Liver (tissue), 9 donors: ENCODE measurements around the gene SLC9A4. TPM values are rescaled to one million over a fixed set of nuclear protein-coding genes. Genes with fewer than 3 reads are reported as not detected.

Experiments used
- DNase-seq: peaks from one replicate; pipeline ENCODE4 v3.0.0-alpha.2; 2017; ENCODE audit warnings: low spot score
- H3K27ac ChIP-seq, 2 donors: one replicate each; pipeline ENCODE4 v1.7.0; 2013; ENCODE audit warnings: inconsistent platforms in 2 of 2, low read length in 2 of 2, control low read depth in 1 of 2, low read depth in 1 of 2, mild to moderate bottlenecking in 1 of 2
- H3K27me3 ChIP-seq, 4 donors: one replicate each; pipeline versions ENCODE4 v1.6.1 to v1.7.0; 2013; ENCODE audit warnings: low read length in 3 of 4, inconsistent platforms in 1 of 4, mild to moderate bottlenecking in 1 of 4, moderate library complexity in 1 of 4; ENCODE audit not compliant: control insufficient read depth in 4 of 4, insufficient read depth in 4 of 4
- H3K36me3 ChIP-seq, 4 donors: one replicate each; pipeline versions ENCODE4 v1.6.1 to v1.7.0; 2013; ENCODE audit warnings: low read length in 3 of 4, mild to moderate bottlenecking in 3 of 4, low read depth in 1 of 4, moderate library complexity in 1 of 4; ENCODE audit not compliant: control insufficient read depth in 4 of 4, insufficient read depth in 3 of 4
- H3K4me1 ChIP-seq, 4 donors: one replicate each; pipeline versions ENCODE4 v1.6.1 to v1.7.0; 2013; ENCODE audit warnings: low read length in 3 of 4, mild to moderate bottlenecking in 3 of 4, moderate library complexity in 1 of 4; ENCODE audit not compliant: control insufficient read depth in 4 of 4, insufficient read depth in 4 of 4
- H3K4me3 ChIP-seq, 3 donors: one replicate each; pipeline versions ENCODE4 v1.6.1 to v1.7.0; 2013; ENCODE audit warnings: low read length in 3 of 3, control low read depth in 1 of 3, low read depth in 1 of 3, mild to moderate bottlenecking in 1 of 3
- H3K9ac ChIP-seq, 2 donors: one replicate each; pipeline ENCODE4 v1.7.0; 2013; ENCODE audit warnings: low read length in 2 of 2, mild to moderate bottlenecking in 2 of 2, moderate library complexity in 2 of 2, control low read depth in 1 of 2, low read depth in 1 of 2
- H3K9me3 ChIP-seq, 4 donors: one replicate each; pipeline versions ENCODE4 v1.6.1 to v1.7.0; 2013; ENCODE audit warnings: low read length in 3 of 4; ENCODE audit not compliant: control insufficient read depth in 4 of 4
- EGR1 ChIP-seq, 2 donors: IDR thresholded peaks; 2 replicates each; pipeline ENCODE4 v1.6.1; 2016 to 2018; ENCODE audit warnings: antibody characterized with exemption in 2 of 2, low read depth in 2 of 2
- FOXA1 ChIP-seq: IDR thresholded peaks from 2 replicates; pipeline ENCODE4 v1.6.1; 2016; ENCODE audit warnings: antibody characterized with exemption
- FOXA2 ChIP-seq: IDR thresholded peaks from 2 replicates; pipeline ENCODE4 v1.6.1; 2016; ENCODE audit warnings: antibody characterized with exemption
- GABPA ChIP-seq, 2 donors: IDR thresholded peaks in 1 of 2; conservative IDR thresholded peaks in 1 of 2; 2 replicates each; pipeline ENCODE4 v1.6.1; 2016; ENCODE audit warnings: antibody characterized with exemption in 2 of 2, mild to moderate bottlenecking in 1 of 2, moderate library complexity in 1 of 2
- HNF4A ChIP-seq, 2 donors: conservative IDR thresholded peaks; 2 replicates each; pipeline ENCODE4 v1.6.1; 2016; ENCODE audit warnings: antibody characterized with exemption in 2 of 2, mild to moderate bottlenecking in 2 of 2
- HNF4G ChIP-seq: IDR thresholded peaks from 2 replicates; pipeline ENCODE4 v1.6.1; 2016; ENCODE audit warnings: antibody characterized with exemption
- JUND ChIP-seq, 2 donors: IDR thresholded peaks; 2 replicates each; pipeline ENCODE4 v1.6.1; 2016; ENCODE audit warnings: antibody characterized with exemption in 2 of 2
- RAD21 ChIP-seq, 2 donors: IDR thresholded peaks; 2 replicates each; pipeline ENCODE4 v1.6.1; 2016; ENCODE audit warnings: antibody characterized with exemption in 2 of 2, mild to moderate bottlenecking in 2 of 2
- RXRA ChIP-seq, 2 donors: IDR thresholded peaks; 2 replicates each; pipeline ENCODE4 v1.6.1; 2017 to 2018; ENCODE audit warnings: antibody characterized with exemption in 2 of 2, mild to moderate bottlenecking in 1 of 2
- SP1 ChIP-seq: IDR thresholded peaks from 2 replicates; pipeline ENCODE4 v1.6.1; 2018; ENCODE audit warnings: antibody characterized with exemption, mild to moderate bottlenecking
- TAF1 ChIP-seq: conservative IDR thresholded peaks from 2 replicates; pipeline ENCODE4 v1.6.1; 2016; ENCODE audit warnings: antibody characterized with exemption, mild to moderate bottlenecking
- WGBS: extraction: QIAGEN DNeasy Blood & Tissue Kit; methylation state at CpG from one replicate; pipeline ENCODE4 v1.1.7; 2013; 5-methylcytosine and 5-hydroxymethylcytosine counted together
- polyA plus RNA-seq, 2 donors: library from polyadenylated mRNA; stranded (reverse) in 1 of 2; unstranded in 1 of 2; fragments of 200-250 nt in 1 of 2; fragments of >200 nt in 1 of 2; fragmentation: Nextera tagmentation in 1 of 2; extraction: Ambion mirVana in 1 of 2; gene quantifications; one replicate each; pipeline versions ENCODE4 v1.2.1 to v1.2.3, GENCODE V29; 2013 to 2015
- total RNA-seq, 2 donors: library from RNA; depleted of rRNA; stranded (reverse); fragments of >200 nt; gene quantifications; one replicate each; pipeline ENCODE4 v1.2.3, GENCODE V29; 2014
- TF ChIP-seq, protein P1 (sequence below): IDR thresholded peaks from 2 replicates; pipeline ENCODE4 v1.6.1; 2016; ENCODE audit warnings: antibody characterized with exemption, mild to moderate bottlenecking
- TF ChIP-seq, protein P2 (sequence below): IDR thresholded peaks from 2 replicates; pipeline ENCODE4 v1.6.1; 2016; ENCODE audit warnings: antibody characterized with exemption
- TF ChIP-seq, protein P3 (sequence below): IDR thresholded peaks from 2 replicates; pipeline ENCODE4 v1.6.1; 2016; ENCODE audit warnings: antibody characterized with exemption
- donor health status: healthy.
- donor health status: healthy.
- donor health status: healthy.
- donor health status: healthy.
- donor health status: healthy.

SLC9A4 gene
- total and polyA plus RNA-seq, 4 donors: not detected

DNA sequence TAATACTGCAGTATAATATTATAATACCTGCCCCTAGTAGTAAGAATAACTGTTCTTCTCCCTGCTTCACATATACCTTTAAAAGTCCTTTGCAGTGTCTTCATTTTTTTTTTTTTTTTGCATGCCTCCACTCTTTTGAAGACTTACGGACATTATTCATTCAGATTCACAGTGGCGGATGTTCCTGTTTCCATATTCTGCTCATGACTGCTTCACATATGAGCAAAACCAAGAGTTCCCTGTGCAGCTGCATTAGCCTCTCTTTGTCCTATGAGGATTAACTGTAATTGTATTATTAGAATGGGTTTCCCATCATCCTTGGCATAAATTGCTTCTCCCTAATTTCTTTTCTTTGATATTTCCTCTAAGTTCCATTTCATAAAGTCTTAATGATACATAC is 37.3 kb upstream of the SLC9A4 start (continued):
- TF ChIP-seq, protein P1, sequence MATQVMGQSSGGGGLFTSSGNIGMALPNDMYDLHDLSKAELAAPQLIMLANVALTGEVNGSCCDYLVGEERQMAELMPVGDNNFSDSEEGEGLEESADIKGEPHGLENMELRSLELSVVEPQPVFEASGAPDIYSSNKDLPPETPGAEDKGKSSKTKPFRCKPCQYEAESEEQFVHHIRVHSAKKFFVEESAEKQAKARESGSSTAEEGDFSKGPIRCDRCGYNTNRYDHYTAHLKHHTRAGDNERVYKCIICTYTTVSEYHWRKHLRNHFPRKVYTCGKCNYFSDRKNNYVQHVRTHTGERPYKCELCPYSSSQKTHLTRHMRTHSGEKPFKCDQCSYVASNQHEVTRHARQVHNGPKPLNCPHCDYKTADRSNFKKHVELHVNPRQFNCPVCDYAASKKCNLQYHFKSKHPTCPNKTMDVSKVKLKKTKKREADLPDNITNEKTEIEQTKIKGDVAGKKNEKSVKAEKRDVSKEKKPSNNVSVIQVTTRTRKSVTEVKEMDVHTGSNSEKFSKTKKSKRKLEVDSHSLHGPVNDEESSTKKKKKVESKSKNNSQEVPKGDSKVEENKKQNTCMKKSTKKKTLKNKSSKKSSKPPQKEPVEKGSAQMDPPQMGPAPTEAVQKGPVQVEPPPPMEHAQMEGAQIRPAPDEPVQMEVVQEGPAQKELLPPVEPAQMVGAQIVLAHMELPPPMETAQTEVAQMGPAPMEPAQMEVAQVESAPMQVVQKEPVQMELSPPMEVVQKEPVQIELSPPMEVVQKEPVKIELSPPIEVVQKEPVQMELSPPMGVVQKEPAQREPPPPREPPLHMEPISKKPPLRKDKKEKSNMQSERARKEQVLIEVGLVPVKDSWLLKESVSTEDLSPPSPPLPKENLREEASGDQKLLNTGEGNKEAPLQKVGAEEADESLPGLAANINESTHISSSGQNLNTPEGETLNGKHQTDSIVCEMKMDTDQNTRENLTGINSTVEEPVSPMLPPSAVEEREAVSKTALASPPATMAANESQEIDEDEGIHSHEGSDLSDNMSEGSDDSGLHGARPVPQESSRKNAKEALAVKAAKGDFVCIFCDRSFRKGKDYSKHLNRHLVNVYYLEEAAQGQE: no peak
- no peak for TF ChIP-seq TAF1
- no peak for TF ChIP-seq SP1
- no peak for TF ChIP-seq RXRA (IDR thresholded peaks at IDR 0.05)
- no peak for TF ChIP-seq RAD21 (IDR thresholded peaks at IDR 0.05)
- no peak for TF ChIP-seq FOXA1
- TF ChIP-seq, protein P2, sequence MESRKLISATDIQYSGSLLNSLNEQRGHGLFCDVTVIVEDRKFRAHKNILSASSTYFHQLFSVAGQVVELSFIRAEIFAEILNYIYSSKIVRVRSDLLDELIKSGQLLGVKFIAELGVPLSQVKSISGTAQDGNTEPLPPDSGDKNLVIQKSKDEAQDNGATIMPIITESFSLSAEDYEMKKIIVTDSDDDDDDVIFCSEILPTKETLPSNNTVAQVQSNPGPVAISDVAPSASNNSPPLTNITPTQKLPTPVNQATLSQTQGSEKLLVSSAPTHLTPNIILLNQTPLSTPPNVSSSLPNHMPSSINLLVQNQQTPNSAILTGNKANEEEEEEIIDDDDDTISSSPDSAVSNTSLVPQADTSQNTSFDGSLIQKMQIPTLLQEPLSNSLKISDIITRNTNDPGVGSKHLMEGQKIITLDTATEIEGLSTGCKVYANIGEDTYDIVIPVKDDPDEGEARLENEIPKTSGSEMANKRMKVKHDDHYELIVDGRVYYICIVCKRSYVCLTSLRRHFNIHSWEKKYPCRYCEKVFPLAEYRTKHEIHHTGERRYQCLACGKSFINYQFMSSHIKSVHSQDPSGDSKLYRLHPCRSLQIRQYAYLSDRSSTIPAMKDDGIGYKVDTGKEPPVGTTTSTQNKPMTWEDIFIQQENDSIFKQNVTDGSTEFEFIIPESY: no peak
- no peak for TF ChIP-seq EGR1 (IDR thresholded peaks at IDR 0.05; ENCODE audit: low read depth in 2 of 2)

DNA sequence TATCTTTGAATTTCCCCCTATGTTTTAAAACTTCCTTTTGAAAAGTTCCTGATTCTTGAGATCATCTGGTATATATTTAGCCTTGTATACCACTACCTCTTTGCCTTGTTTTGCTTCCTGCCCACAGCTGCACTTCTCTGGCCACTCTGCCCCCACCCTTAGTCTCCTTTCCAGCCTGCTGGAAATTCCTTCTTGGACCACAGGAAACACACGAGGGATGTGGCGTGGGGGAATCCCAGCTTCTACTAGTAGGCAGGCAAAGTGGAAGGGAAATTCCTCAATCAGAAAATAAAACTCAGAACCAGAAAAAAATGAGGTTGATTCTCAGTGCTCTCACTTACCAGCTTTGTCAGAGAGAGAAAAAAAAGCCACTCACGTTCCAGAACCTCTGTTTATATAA is 36.7 kb upstream of the SLC9A4 start:
- H3K27me3 ChIP-seq: no peaks in the 10 kb centered on the region
- no peak for DNase-seq
- no peaks in the 10 kb centered on the region for H3K4me1 ChIP-seq
- H3K27ac ChIP-seq: no peak overlapping the region
- H3K4me3 ChIP-seq: no peak overlapping the region
- no peak overlapping the region for H3K9ac ChIP-seq
- H3K36me3 ChIP-seq: no peaks in the 10 kb centered on the region
- H3K9me3 ChIP-seq: no peaks in the 10 kb centered on the region
- WGBS: 52% methylated on average over 3 of the region's 3 CpGs
- TF ChIP-seq FOXA2: no peak
- TF ChIP-seq HNF4A (conservative IDR thresholded peaks at IDR 0.05): no peak
- TF ChIP-seq, protein P3, sequence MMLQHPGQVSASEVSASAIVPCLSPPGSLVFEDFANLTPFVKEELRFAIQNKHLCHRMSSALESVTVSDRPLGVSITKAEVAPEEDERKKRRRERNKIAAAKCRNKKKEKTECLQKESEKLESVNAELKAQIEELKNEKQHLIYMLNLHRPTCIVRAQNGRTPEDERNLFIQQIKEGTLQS: no peak
- no peak for TF ChIP-seq FOXA1
- no peak for TF ChIP-seq SP1
- no peak for TF ChIP-seq HNF4G
- TF ChIP-seq, protein P1: no peak
- TF ChIP-seq GABPA (IDR thresholded peaks at IDR 0.05 in 1 of 2, conservative IDR thresholded peaks at IDR 0.05 in 1 of 2): no peak
- TF ChIP-seq JUND (IDR thresholded peaks at IDR 0.05): no peak
- no peak for TF ChIP-seq TAF1
